IMR-90 (cell line): ENCODE measurements around the gene PTPRG.

ENCODE experiments used
- CEBPB ChIP-seq: IDR thresholded peaks from 2 replicates; pipeline ENCODE4 v1.6.1; 2012; ENCODE audit warnings: low read depth, low read length, improper control_type of control experiment
- CHD1 ChIP-seq: IDR thresholded peaks from 2 replicates; pipeline ENCODE4 v1.6.1; 2012; ENCODE audit warnings: low read depth, low read length, improper control_type of control experiment
- CTCF ChIP-seq: conservative IDR thresholded peaks from 2 replicates; pipeline ENCODE4 v1.5.1; 2012; ENCODE audit warnings: mild to moderate bottlenecking, low read depth, low read length, improper control_type of control experiment
- FOS ChIP-seq: fragments of 150-350 bp; IDR thresholded peaks from 2 replicates; pipeline ENCODE4 v1.6.1; 2016; ENCODE audit warnings: low read depth, low read length
- MXI1 ChIP-seq: IDR thresholded peaks from 2 replicates; pipeline ENCODE4 v1.6.1; 2012; ENCODE audit warnings: low read depth, mild to moderate bottlenecking, low read length, moderate library complexity, borderline replicate concordance
- POLR2A ChIP-seq: IDR thresholded peaks from 2 replicates; pipeline ENCODE4 v1.6.1; 2012; ENCODE audit warnings: mild to moderate bottlenecking, low read depth, low read length
- RAD21 ChIP-seq: IDR thresholded peaks from 2 replicates; pipeline ENCODE4 v1.6.1; 2012; ENCODE audit warnings: low read length, improper control_type of control experiment
- SMC3 ChIP-seq: fragments of 150-350 bp; IDR thresholded peaks from 2 replicates; pipeline ENCODE4 v1.6.1; 2016; ENCODE audit warnings: low read depth, mild to moderate bottlenecking, antibody characterized with exemption, low read length, moderate library complexity
- TF ChIP-seq, protein P1 (sequence below): fragments of 150-350 bp; IDR thresholded peaks from 2 replicates; pipeline ENCODE4 v1.6.1; 2017; ENCODE audit warnings: mild to moderate bottlenecking, antibody characterized with exemption, low read length, low read depth
- TF ChIP-seq, protein P2 (sequence below): fragments of 150-350 bp; IDR thresholded peaks from 2 replicates; pipeline ENCODE4 v1.6.1; 2016; ENCODE audit warnings: low read depth, mild to moderate bottlenecking, low read length, moderate library complexity, borderline replicate concordance

GRCh38 chr3:61631108-61631769, 69.9 kb downstream of the PTPRG start:
- no peak for TF ChIP-seq POLR2A
- TF ChIP-seq MXI1 = no peak
- no peak for TF ChIP-seq CTCF
- TF ChIP-seq, protein P1, sequence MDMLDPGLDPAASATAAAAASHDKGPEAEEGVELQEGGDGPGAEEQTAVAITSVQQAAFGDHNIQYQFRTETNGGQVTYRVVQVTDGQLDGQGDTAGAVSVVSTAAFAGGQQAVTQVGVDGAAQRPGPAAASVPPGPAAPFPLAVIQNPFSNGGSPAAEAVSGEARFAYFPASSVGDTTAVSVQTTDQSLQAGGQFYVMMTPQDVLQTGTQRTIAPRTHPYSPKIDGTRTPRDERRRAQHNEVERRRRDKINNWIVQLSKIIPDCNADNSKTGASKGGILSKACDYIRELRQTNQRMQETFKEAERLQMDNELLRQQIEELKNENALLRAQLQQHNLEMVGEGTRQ = no peak
- TF ChIP-seq, protein P2, sequence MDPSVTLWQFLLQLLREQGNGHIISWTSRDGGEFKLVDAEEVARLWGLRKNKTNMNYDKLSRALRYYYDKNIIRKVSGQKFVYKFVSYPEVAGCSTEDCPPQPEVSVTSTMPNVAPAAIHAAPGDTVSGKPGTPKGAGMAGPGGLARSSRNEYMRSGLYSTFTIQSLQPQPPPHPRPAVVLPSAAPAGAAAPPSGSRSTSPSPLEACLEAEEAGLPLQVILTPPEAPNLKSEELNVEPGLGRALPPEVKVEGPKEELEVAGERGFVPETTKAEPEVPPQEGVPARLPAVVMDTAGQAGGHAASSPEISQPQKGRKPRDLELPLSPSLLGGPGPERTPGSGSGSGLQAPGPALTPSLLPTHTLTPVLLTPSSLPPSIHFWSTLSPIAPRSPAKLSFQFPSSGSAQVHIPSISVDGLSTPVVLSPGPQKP = no peak
- TF ChIP-seq RAD21 = no peak
- no peak for TF ChIP-seq CEBPB
- no peak for TF ChIP-seq FOS
- no peak for TF ChIP-seq CHD1
- no peak for TF ChIP-seq SMC3
